GM12891 (cell line): ENCODE data around the gene C3.
"Not testable (repeated sequence)": the region's sequence is repeated elsewhere in the genome, so short reads cannot be mapped to it uniquely, and the experiment has no call there.

Experiments used
- DNase-seq: peaks from one replicate; pipeline ENCODE4 v3.0.0; 2011; ENCODE audit warnings: low spot score; ENCODE audit not compliant: insufficient read length
- FAIRE-seq: peaks from 2 replicates; lab custom pipeline; 2011; peaks lifted over from hg19 to GRCh38; lab: Jason Lieb, UNC
- PAX5 ChIP-seq: IDR thresholded peaks from 2 replicates; pipeline ENCODE4 v1.6.1; 2011; ENCODE audit warnings: low read length, moderate library complexity, mild to moderate bottlenecking; ENCODE audit not compliant: insufficient read depth, severe bottlenecking
- POLR2A ChIP-seq: IDR thresholded peaks from 2 replicates; pipeline ENCODE4 v1.6.1; 2011; ENCODE audit warnings: low read depth, low read length, control low read depth
- POLR2AphosphoS5 ChIP-seq: IDR thresholded peaks from 2 replicates; pipeline ENCODE4 v1.6.1; 2011; ENCODE audit warnings: low read depth, low read length, control low read depth
- POU2F2 ChIP-seq: IDR thresholded peaks from 2 replicates; pipeline ENCODE4 v1.6.1; 2011; ENCODE audit warnings: low read depth, mild to moderate bottlenecking, control low read depth, low read length, moderate library complexity
- SPI1 ChIP-seq: IDR thresholded peaks from 2 replicates; pipeline ENCODE4 v1.6.1; 2011; ENCODE audit warnings: low read depth, low read length, control low read depth
- TAF1 ChIP-seq: IDR thresholded peaks from 2 replicates; pipeline ENCODE4 v1.6.1; 2011; ENCODE audit warnings: low read depth, low read length, control low read depth

The C3 gene

DNA sequence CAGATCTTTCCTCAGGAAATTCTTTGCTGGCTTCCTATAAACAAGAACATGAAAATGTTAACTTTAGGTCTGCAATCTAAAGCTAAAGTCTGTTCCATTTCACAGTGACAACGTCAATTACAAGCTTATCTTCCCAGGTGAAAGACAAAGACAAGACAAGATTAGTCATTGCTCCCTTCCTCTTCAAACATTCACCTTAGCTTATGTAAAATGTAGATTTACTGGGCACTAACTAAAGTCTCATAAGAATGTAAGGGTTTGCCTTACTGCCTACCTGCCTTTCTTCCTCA is 67.7 kb downstream of the C3 start:
- DNase-seq (no peak), FAIRE-seq (no peak)
- no peak for TF ChIP-seq PAX5
- TF ChIP-seq SPI1 = no peak
- TF ChIP-seq POLR2AphosphoS5 = no peak

DNA sequence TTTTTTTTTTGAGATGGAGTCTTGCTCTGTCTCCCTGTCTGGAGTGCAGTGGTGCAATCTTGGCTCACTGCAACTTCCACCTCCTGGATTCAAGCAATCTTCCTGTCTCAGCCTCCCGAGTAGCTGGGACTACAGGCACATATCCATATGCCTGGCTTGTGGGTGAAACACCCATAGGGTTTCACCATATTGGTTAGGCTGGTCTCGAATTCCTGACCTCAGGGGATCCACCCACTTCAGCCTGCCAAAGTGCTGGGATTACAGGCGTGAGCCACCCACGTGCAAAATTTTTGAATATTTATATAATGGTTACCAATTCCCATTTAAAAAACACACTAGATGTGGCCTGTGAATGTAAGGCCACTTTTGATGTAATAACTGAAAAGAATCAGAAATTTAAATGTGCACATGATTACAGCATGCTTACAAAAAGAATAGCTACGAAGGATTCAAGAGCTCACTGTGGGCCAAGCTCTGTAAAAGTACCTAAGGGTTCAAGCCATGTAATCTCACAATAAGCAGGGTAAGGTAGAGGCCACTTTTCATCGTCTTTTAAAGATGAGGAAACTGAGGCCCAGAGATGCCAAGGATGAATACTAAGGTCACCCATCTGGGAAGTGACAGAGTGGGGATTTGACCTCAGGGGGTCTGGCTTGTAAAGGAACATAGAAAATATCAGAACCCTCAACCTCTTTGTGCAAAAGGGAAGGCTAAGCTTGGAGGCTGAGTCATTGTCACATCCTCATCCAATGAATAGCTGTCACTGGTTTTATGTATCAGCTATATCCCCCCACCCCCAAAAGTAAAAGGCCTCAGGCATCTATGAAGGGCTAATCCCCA is 68.3 kb downstream of the C3 start:
- TF ChIP-seq POLR2A = no peak
- no peak for TF ChIP-seq POLR2AphosphoS5
- TF ChIP-seq SPI1 = no peak
- no peak for TF ChIP-seq PAX5
- no peak for TF ChIP-seq TAF1
- TF ChIP-seq POU2F2 = no peak
- DNase-seq (no peak), FAIRE-seq (peak; percentile 35)

DNA sequence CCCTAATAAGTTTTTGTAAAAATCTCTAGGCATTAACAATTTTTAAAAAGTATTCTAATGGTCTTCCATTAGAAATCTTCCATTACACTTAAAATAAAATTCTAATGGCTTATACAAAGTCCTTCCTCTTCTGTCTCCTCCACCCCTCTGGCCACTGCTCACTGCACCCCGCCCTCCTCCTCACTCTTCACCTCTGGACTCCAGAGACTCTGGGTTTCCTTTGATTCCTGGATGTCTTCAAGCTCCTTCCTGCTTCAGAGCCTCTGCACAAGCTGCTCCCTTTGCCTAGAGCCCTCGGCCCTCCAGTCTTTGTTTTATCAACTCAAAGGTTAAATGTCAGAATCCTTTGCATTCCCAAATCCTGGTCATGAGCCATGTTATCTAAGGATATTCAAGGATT is 71.3 kb downstream of the C3 start:
- no peak for DNase-seq
- no peak for FAIRE-seq
- TF ChIP-seq TAF1 (no peak), SPI1 (no peak), POLR2A (no peak), POU2F2 (no peak), POLR2AphosphoS5 (no peak), PAX5 (no peak)

GRCh38 chr19:6648141-6648715 is 72.2 kb downstream of the C3 start:
- TF ChIP-seq POU2F2 (no peak), POLR2A (no peak), POLR2AphosphoS5 (no peak), PAX5 (no peak), TAF1 (no peak), SPI1 (no peak)
- DNase-seq = no peak
- no peak for FAIRE-seq

GRCh38 chr19:6644796-6645195 is 75.7 kb downstream of the C3 start:
- no peak for DNase-seq
- no peak for FAIRE-seq
- TF ChIP-seq SPI1 (no peak), POLR2A (no peak), TAF1 (no peak), PAX5 (no peak), POLR2AphosphoS5 (no peak), POU2F2 (no peak)

GRCh38 chr19:6640333-6640732 is 80.1 kb downstream of the C3 start:
- not testable (repeated sequence) for DNase-seq, FAIRE-seq

DNA sequence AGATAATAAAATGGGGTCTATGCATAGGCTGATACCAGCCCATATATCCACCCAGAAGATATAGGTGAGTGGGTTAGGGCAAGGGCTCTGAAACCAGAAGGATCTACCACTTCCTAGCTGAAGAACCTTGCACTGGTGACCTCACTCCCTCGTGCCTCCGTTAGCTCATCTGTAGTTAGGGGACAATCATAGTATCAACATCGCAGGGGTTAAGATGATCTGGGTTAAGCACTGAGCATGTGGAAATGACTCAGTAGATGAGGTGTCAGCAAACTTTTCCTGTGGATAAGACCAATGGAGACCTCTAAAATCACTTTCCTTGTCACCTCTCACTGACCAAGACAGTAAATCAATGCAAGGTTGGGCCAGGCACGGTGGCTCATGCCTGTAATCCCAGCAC is 81.0 kb downstream of the C3 start:
- DNase-seq (no peak), FAIRE-seq (peak; percentile 88)
- no peak for TF ChIP-seq POLR2AphosphoS5
- TF ChIP-seq POU2F2 = no peak
- TF ChIP-seq SPI1 = peak; percentile 54
- no peak for TF ChIP-seq POLR2A
- no peak for TF ChIP-seq PAX5
- no peak for TF ChIP-seq TAF1

DNA sequence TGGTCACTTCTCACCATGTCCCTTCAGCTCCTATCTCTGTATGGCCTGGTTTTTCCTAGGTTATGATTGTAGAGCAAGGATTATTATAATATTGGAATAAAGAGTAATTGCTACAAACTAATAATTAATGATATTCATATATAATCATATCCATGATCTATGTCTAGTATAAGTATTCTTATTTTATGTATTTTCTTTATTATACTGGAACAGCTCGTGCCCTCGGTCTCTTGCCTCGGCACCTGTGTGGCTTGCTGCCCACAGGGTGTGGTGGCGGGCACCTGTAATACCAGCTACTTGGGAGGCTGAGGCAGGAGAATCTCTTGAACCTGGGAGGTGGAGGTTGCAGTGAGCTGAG is 87.0 kb downstream of the C3 start:
- not testable (repeated sequence) for FAIRE-seq, DNase-seq

DNA sequence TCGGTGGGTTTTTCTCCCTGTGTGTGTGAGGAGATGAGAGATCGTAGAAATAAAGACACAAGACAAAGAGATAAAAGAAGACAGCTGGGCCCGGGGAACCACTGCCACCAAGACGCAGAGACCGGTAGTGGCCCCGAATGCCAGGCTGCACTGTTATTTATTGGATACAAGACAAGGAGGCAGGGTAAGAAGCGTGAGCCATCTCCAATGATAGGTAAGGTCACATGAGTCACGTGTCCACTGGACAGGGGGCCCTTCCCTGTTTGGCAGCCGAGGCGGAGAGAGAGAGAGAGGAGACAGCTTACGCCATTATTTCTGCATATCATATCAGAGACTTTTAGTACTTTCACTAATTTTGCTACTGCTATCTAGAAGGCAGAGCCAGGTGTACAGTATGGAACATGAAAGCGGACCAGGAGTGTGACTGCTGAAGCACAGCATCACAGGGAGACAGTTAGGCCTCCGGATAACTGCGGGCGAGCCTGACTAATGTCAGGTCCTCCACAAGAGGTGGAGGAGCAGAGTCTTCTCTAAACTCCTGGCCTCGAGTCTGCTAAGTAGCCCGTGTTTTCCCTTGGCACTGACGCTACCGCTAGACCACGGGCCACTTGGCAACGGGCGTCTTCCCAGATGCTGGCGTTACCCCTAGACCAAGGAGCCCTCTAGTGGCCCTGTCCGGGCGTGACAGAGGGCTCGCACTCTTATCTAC is 87.5 kb downstream of the C3 start:
- not testable (repeated sequence) for DNase-seq
- peak; percentile 83 for FAIRE-seq
- peak; percentile 37 for TF ChIP-seq PAX5

GRCh38 chr19:6632002-6632621 is 88.3 kb downstream of the C3 start:
- peak; percentile 91 for FAIRE-seq
- no peak for TF ChIP-seq POU2F2
- TF ChIP-seq PAX5 = no peak
- no peak for TF ChIP-seq TAF1
- no peak for TF ChIP-seq POLR2AphosphoS5
- TF ChIP-seq POLR2A = no peak
- no peak for TF ChIP-seq SPI1

More at GRCh38 chr19:6632002-6632621, 88.3 kb downstream of the C3 start:
- DNase-seq = no peak
